GM10266 (cell line): ENCODE results near the gene EFHD2.

Source experiments
- DNase-seq: peaks from one replicate; pipeline ENCODE4 v3.0.0; 2012; ENCODE audit errors: extremely low spot score
- TF ChIP-seq, protein P1 (sequence below): IDR thresholded peaks from 2 replicates; pipeline ENCODE4 v1.5.1; 2012; ENCODE audit warnings: mild to moderate bottlenecking, low read depth; ENCODE audit not compliant: control insufficient read depth, insufficient read depth; ENCODE audit errors: missing control alignments

EFHD2 gene

DNA sequence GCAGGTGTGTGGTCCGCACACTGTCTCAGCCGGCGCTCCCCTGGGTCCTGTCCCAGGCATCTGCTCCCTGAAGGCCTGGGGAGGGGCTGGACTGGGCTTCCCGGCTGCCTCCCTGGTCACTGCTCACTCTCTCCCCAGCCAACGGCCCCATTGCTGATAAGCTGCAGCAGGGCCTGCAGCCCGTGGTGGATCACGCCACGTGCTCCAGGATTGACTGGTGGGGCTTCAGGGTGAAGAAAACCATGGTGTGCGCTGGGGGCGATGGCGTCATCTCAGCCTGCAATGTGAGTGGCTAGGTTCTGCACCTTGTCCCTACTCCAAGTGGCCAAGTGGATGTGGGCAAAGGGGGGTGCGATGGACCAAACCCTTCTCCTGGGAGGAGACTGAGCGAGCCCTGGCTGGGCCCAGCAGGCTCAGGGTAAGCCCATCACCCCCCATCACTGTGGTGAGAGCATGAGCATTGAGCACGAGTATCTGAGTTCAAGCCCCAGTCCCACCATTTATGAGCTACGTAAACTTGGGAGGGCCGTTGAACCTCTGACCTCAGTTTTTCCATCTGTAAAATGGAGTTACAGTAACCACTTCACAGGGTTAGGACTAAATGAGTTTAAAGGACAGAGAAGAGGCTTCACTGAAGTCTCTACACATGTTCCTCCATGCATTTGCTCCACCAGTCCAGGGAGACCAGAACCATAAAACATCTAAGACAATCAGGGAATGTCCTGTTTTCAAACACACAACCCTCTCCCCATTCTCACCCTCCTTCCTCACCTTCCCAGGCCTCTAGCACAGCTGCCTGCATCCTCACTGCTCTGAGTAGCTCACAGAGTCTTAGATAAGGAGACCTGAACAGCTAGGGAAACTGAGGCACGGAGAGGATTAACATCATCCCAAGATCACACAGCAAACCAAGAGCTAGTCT lies 35.0 kb downstream of the EFHD2 start:
- TF ChIP-seq, protein P1, sequence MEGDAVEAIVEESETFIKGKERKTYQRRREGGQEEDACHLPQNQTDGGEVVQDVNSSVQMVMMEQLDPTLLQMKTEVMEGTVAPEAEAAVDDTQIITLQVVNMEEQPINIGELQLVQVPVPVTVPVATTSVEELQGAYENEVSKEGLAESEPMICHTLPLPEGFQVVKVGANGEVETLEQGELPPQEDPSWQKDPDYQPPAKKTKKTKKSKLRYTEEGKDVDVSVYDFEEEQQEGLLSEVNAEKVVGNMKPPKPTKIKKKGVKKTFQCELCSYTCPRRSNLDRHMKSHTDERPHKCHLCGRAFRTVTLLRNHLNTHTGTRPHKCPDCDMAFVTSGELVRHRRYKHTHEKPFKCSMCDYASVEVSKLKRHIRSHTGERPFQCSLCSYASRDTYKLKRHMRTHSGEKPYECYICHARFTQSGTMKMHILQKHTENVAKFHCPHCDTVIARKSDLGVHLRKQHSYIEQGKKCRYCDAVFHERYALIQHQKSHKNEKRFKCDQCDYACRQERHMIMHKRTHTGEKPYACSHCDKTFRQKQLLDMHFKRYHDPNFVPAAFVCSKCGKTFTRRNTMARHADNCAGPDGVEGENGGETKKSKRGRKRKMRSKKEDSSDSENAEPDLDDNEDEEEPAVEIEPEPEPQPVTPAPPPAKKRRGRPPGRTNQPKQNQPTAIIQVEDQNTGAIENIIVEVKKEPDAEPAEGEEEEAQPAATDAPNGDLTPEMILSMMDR, result no peak
- DNase-seq, result no peak

- TF ChIP-seq, protein P1, result no peak
- no peak for DNase-seq
Measured at GRCh38 chr1:15445390-15446122, 35.9 kb downstream of the EFHD2 start.

DNA sequence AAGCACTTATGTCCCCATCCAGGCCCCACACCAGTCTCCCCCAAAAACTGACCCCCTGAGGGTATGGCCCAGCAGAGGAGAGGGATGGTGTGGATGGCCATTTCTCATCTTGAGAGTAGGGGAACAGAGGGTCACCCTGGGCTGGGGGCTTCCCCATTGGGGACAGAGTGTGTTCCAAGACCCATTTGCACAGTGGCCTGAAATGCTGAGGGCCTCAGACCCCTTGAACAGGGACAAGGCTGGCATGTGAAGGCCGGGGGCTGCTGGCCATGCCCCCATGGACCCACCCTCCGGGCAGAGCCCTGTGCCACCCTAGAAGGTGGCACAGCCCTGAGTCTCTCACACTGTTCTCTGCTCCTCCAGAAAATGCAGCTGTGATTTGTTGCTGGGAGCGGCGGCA lies 36.5 kb downstream of the EFHD2 start:
- TF ChIP-seq, protein P1, result no peak
- no peak for DNase-seq

DNA sequence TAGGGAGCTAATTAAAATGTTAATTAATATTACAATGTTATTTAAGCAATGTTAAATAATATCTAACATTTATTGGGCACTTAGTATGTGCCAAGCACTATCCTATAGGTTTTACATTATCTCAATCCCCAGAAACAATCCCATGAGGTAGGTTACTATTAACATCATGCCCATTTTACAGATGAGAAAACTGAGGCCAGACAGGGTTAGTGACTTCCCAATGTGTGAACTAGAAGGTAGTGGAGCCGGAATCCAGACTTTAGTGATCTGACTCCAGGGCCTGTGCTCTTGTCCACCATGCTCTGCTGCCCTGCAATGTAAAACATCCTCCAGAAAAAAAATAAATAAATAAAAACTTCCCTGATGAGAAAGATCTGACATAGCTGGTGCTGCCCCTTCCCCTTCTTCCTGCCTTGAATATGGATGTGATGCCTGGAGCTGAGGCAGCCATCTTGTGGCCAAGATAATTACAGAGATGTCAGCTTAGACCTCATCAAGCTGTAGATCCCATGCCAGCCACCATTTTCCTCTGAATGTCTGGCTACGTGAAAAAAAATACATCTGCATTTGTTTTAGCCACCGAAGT lies 39.3 kb downstream of the EFHD2 start:
- TF ChIP-seq, protein P1, result no peak
- no peak for DNase-seq

DNA sequence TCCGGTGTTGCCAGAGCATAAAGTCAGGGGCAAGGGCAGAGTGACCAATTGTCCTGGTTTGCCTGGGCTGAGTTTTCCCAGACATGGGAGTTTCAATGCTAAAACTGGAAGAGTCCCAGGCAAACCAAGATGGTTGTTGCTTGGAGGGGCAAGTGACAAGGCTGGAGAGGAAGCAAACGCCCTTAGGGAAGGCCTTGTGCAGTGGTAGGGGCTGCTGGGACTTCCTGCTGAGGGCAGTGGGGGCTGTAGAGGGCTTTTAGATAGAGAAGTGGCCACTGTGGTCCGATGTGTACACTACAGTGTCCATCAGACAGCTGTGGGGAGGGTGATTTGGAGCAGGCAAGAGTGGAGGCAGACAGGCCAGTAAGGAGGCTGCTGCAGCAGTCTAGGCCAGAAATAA lies 39.9 kb downstream of the EFHD2 start:
- no peak for DNase-seq
- TF ChIP-seq, protein P1, result no peak

GRCh38 chr1:15451014-15451722 lies 41.5 kb downstream of the EFHD2 start:
- no peak for DNase-seq
- TF ChIP-seq, protein P1, result no peak

GRCh38 chr1:15452216-15452615 lies 42.5 kb downstream of the EFHD2 start:
- no peak for DNase-seq

More at GRCh38 chr1:15452216-15452615, 42.5 kb downstream of the EFHD2 start:
- TF ChIP-seq, protein P1, result no peak
